KOPT-K1 (cell line): ENCODE data around the gene OTUD6A.

ENCODE experiments used
- H3K27ac ChIP-seq: fragments of 200-600 bp; sonication (generic); 2 replicates; pipeline ENCODE4 v1.5.1; 2016; ENCODE audit warnings: antibody characterized with exemption, mild to moderate bottlenecking, low read depth, low read length; ENCODE audit not compliant: poor library complexity, severe bottlenecking
- H3K36me3 ChIP-seq: fragments of 200-600 bp; sonication (generic); 2 replicates; pipeline ENCODE4 v1.5.1; 2017; ENCODE audit warnings: antibody characterized with exemption, mild to moderate bottlenecking, low read length, moderate library complexity; ENCODE audit not compliant: insufficient read depth
- H3K9me3 ChIP-seq: fragments of 200-600 bp; sonication (generic); 2 replicates; pipeline ENCODE4 v1.5.1; 2017; ENCODE audit warnings: antibody characterized with exemption, low read length, mild to moderate bottlenecking; ENCODE audit not compliant: insufficient read depth, poor library complexity, severe bottlenecking

OTUD6A gene, protein sequence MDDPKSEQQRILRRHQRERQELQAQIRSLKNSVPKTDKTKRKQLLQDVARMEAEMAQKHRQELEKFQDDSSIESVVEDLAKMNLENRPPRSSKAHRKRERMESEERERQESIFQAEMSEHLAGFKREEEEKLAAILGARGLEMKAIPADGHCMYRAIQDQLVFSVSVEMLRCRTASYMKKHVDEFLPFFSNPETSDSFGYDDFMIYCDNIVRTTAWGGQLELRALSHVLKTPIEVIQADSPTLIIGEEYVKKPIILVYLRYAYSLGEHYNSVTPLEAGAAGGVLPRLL

DNA sequence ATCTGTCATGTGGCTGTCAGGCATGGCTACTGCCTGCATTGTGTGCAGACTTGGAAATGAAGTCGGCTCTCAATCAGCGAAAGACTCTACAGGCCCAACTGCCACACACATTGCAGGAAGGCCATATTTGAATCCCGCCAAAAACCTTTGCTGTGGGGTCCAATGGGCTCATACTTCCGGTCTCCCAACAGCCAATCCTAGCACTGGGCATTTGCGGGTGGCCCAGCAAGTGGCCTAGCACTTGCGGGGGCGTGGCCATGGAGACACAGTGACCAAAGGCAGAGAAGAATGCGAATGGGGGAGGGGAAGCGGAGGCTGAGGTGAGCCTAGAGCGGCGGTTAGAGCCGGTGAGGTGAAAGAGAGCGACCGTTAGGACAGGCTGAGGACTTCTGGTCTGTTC lies at the start of gene OTUD6A:
TSS of gene OTUD6A (plus strand) at position 382 of the 400 bp plus-strand sequence. CDS start 68 bp downstream, outside the sequence.
- Histone ChIP-seq H3K9me3 (no peaks in the 10 kb centered on the region), H3K27ac (no peak within 1 kb of the TSS), H3K36me3 (no peaks in the 10 kb centered on the region)

DNA sequence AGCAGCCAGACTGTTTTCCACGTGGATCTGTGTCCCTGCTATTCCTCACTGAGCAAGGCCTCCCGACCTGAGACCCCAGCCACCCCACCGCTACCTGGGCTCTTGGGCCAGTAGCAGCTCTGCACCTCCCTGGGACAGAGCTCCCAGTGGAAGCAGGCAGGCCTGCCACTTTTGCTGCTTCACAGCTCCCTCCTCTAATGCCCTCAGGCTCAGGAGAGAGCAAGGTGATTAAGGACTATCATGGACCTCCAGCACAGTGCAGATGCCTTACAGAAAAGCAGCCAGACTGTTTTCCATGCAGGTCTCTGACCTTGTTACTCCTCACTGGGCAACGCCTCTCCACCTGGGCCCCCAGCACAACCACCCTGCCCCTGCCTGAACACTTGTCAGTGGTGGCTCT lies 49.5 kb upstream of the OTUD6A start:
- Histone ChIP-seq H3K27ac (no peak overlapping the region), H3K36me3 (no peaks in the 10 kb centered on the region), H3K9me3 (no peaks in the 10 kb centered on the region)

DNA sequence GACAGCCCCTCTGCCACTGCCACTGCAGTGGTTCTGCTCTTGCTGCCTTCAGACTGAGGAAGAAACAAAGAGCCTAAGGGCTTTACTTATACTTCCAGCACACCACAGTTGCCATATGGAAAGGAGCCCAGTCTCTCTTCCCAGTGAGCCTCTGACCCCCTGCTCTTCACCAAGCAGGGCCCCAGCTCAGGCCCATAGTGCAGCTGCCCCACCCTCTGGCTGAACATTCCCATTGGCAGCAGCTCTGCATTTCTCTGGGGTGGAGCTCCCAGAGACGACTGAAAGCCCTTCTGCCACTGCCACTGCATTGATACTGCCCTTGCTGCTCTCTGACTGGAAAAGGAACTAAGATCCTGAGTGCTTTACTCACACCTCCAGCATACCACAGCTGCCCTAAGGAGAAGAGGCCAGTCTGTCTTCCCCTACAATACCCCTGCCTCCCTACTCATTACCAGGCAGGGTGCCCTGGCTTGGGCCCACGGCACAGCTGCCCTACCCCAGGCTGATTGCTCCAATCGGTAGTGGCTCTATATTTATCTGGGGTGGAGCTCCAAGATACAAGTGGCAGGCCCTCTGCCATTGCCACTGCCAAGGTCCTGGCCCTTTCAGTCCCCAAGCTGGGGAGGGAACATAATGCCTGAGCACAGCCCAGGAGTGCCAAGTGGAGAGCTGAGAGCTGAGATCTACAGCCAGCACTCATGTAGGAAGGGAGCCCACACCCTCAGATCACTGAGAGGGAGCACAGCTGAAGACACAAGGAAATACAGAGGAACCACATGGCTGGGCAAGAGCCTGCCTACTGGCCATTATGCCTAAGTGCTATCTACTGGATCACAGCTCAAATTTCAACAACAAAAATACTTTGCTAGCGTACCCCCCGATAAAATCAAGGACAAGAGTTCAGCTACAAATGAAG lies 48.5 kb upstream of the OTUD6A start:
- Histone ChIP-seq H3K9me3 (no peaks in the 10 kb centered on the region), H3K36me3 (no peaks in the 10 kb centered on the region), H3K27ac (no peak overlapping the region)

DNA sequence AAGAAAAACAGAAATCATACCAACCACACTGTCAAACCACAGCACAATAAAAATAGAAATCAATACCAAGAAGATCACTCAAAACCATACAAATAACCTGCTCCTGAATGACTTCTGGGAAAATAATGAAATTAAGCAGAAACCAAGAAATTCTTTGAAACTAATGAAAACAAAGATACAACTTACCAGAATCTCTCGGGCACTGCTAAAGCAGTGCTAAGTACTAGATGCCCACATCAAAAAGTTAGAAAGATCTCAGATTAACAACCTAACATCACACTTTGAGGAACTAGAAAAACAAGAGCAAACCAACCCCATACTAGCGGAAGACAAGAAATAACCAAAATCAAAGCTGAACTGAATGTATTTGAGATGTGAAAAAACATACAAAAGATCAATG lies 45.7 kb upstream of the OTUD6A start:
- H3K27ac ChIP-seq = no peak overlapping the region
- H3K36me3 ChIP-seq = no peaks in the 10 kb centered on the region
- no peaks in the 10 kb centered on the region for H3K9me3 ChIP-seq

DNA sequence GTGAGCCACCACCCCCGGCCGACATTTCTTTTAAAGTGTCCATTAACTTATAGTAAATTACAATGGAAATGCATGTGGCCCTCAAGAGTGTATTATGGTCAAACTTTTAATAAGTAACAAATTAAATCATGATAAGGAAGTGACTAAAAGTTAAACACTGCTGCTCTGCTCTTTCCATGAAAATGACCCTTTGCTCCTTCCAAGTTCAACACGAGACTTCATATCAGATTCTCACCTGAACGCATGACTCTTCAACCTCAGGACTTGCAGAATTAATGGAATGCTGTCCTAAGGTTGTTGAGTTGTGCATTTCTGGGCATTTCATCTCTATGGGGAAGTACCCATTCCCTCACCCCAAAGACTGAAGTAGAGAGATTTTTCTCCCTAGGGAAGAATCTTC lies 39.6 kb upstream of the OTUD6A start:
- H3K9me3 ChIP-seq = no peaks in the 10 kb centered on the region
- no peaks in the 10 kb centered on the region for H3K36me3 ChIP-seq
- no peak overlapping the region for H3K27ac ChIP-seq

DNA sequence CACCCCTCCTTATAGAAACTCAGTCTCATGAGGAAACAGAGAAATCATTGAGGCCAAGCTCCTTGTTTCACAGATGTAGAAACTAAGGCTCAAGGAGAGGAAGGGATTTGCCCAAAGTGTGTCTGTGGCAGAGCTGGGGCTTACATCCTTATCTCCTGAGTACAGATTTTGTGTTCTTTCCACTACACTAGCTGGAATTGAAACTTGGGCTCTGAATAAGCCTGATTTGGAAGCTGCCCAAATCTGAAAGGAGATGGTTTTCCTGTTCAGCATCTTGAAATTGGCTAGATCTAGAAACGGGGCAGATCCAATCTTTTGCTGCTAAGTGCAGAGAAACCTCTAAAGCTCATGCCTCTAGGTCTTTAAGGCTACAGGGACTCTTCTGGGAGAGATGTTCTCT lies 36.8 kb upstream of the OTUD6A start:
- Histone ChIP-seq H3K36me3 (no peaks in the 10 kb centered on the region), H3K9me3 (no peaks in the 10 kb centered on the region)

DNA sequence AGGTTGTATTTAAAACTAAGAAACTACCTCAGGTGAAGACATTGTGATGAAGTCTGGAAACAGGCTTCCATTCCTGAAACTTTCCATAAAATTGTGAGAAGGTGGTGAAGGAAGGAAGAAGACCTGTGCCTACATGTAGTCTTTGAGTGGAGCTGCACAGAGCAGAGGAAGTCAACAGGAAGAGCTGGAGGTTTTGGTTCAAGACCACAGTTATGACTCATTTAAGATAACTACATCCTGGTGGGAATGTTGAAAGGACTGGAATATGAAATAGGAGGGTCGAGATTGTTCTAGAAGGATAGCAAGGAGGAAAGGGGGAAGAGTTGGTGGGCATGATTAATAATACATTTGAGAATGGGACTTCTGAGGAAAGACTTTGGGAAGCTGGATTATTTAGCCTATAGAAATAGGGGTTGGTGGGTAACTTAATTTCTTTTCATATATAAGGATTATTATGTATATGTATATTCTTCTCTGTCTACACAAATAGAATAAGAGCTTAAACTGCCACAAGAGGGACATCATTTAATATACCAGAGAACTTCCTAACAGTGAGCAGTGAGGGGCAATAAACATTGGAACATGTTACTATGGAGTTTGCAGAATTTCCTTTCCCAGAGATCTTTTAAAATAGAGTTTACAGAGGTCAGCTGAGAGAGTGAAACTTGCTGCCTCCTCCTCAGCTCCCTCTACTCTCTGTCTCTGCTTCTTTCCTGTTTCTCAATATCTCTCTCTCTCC lies 36.0 kb upstream of the OTUD6A start:
- H3K36me3 ChIP-seq = no peaks in the 10 kb centered on the region
- no peaks in the 10 kb centered on the region for H3K9me3 ChIP-seq
- H3K27ac ChIP-seq = no peak overlapping the region

More for the DNA sequence above, 36.8 kb upstream of the OTUD6A start:
- H3K27ac ChIP-seq = no peak overlapping the region

DNA sequence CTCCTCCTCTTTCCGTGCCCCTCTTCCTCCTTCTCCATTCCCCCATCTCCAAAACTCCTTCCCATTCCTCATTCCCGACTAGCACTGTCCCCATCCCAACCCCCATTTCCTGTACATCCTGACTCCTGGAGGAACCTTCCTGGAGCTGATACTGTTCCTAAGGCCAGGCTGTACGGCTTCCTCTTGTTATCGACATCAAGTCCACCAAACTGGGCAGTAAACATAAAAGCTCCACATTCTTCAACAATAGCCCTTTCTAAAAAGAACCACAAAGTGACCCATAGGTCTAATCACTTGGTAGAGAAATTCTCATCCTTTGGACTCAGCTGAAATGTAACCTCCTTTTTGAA lies 35.4 kb upstream of the OTUD6A start:
- no peaks in the 10 kb centered on the region for H3K9me3 ChIP-seq
- no peak overlapping the region for H3K27ac ChIP-seq
- H3K36me3 ChIP-seq = no peaks in the 10 kb centered on the region

DNA sequence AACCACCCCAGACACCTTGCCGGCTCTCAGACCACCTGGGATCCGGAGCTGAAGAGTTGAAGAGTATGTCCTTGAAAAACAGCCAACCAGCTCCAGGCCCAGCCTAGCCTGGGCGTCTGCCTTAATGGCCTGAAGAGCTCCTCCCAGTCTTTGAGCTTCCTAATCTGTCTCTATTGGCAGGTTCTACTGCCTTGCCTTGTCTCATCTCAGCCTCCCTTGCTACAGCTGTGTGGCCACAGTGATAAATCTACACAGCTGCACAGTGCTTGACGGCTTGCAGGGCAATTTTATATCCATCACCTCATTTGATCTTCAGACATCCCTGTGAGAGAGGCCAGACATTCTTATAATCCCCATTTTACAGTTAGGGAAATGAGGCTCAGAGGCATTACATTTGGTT lies 32.4 kb upstream of the OTUD6A start:
- Histone ChIP-seq H3K27ac (no peak overlapping the region), H3K9me3 (no peaks in the 10 kb centered on the region), H3K36me3 (no peaks in the 10 kb centered on the region)

DNA sequence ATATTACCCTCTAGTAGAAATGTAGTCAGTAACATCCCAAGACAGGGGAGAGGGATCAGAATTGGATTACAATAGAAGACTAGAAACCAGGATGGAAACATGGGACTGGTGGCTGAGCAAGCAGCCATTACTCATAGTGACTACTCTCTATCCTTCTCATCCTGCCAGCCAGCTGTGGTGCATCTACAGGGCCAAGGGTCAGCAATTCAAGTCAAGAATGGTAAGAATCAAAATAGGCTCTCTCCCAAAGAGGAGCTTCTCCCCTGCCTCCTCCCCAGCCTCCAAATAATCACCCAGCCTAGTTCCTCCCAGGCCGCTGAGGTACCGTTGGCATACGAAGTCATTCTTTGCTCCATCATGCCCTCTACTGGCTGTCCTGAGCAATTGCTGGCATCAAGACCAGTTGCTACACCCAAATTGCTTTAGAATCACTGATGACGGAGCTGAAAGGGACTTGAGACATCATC lies 31.9 kb upstream of the OTUD6A start:
- Histone ChIP-seq H3K36me3 (no peaks in the 10 kb centered on the region), H3K27ac (no peak overlapping the region), H3K9me3 (no peaks in the 10 kb centered on the region)

DNA sequence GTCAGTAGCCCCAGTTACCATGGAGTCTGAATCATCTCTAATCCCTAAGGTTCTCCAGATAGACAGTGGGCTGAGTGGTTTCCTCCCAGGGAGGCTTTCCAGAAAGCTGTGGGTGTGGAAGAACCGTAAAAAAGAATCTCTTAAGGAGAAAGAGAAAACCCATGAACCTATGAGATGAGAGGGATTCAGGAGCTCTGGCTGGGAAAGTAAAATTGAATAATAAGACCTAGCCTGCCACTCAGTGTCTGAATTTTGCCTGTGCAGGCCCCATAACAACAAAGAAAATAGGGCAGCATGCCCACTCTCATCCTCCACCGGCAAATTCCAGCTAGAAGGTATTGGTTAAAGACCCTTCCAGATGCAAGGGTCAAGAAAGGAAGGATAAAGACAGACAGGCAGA lies 29.5 kb upstream of the OTUD6A start:
- no peaks in the 10 kb centered on the region for H3K9me3 ChIP-seq
- no peak overlapping the region for H3K27ac ChIP-seq

DNA sequence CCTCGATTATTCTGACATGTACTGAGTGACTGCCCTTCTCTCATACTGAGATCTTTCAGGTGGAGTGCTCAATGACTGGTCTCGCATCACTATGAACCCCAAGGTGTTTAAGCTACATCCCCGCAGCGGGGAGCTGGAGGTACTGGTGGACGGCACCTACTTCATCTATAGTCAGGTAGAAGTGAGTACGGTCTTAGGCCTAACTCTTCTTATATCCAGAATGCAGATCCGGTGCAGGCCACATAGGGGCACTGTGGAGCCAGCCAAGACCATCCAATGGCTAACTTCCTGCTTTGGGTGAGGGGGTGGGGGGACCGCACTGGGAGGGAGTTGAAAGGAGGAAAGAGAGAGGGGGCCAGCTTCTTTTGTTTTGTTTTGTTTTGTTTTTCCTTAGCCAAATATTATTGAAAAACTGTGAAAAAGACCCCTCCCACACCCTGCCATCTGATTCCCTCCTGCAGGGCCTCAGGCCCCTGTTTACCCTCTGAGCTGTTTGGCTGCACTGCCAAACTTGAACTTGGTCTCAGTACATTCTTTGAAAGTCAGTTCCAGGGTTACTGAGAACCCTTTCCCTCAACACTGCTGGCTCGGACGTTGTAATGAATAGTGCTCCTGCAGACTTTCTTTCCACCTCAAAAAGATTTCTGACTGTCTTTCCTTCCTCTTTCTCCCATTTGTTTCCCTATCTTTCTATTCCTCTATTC lies 28.8 kb upstream of the OTUD6A start:
- no peak overlapping the region for H3K27ac ChIP-seq
- no peaks in the 10 kb centered on the region for H3K36me3 ChIP-seq
- no peaks in the 10 kb centered on the region for H3K9me3 ChIP-seq

More for the DNA sequence above, 29.5 kb upstream of the OTUD6A start:
- no peaks in the 10 kb centered on the region for H3K36me3 ChIP-seq

DNA sequence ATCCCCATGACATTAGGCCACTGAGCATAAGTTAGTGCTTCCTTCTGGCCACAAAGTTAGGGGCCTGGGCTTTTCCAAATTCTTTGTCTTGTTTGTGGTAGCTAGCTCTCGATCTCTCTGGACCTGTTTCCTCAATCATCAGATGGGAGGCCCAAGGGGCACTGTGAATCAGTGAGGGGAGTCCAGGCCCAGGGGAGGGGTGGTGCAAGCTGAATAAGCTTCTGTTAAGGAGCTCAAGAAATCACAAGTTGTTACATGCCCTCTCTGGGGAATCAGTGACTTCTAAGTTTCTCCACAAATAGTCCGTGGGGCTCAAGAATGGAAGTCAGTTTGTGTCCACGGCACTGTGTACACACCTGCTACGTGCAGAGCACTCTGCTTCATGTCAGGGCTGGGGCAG lies 27.6 kb upstream of the OTUD6A start:
- Histone ChIP-seq H3K27ac (no peak overlapping the region), H3K9me3 (no peaks in the 10 kb centered on the region), H3K36me3 (no peaks in the 10 kb centered on the region)

DNA sequence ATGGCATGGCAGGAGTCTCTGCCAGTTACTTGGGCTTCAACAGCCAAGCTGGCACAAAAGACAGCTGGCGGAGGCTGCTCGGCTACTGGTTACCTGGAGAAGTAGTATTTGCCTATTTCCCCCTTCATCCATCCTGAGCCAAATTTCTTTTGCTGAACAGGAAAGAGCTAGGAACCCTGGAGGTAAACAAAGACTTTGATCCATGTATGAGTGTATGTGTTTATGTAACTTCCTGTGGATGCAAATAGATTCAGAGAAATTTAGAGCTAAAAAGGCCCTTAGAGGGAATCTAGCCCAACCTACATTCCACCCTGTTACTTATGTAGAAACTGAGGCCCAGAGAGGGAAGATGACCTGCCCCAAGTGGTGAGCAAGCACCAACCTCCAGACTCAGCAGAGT lies 23.7 kb upstream of the OTUD6A start:
- Histone ChIP-seq H3K36me3 (no peaks in the 10 kb centered on the region), H3K27ac (no peak overlapping the region), H3K9me3 (no peaks in the 10 kb centered on the region)

DNA sequence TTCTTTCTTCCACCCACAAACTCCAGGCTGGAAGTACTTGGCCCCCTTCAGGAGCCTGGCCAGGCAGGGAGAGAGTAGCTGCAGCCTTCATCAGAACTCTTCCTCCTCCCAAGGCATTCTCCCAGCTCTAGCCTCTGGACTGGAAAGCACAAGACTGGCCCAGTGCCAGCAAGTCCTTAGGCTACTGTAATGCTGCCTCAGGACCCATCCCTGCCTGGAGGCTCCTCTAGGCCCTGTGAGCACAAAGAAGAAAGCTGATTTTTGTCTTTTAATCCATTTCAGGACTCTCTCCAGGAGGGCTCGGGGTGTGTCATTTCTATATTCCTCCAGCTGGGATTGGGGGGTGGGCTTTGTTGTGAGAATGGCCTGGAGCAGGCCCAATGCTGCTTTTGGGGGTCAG lies 23.3 kb upstream of the OTUD6A start:
- H3K27ac ChIP-seq = no peak overlapping the region
- H3K9me3 ChIP-seq = no peaks in the 10 kb centered on the region
- no peaks in the 10 kb centered on the region for H3K36me3 ChIP-seq
